NB4 (cell line): Measurements from ENCODE around the gene MICAL2.

Experiments
- CTCF ChIP-seq: IDR thresholded peaks from one replicate; pipeline ENCODE4 v1.5.1; 2012; ENCODE audit warnings: low read depth, low read length
- MAX ChIP-seq: IDR thresholded peaks from 2 replicates; pipeline ENCODE4 v1.6.1; 2011; ENCODE audit warnings: low read depth, low read length
- MYC ChIP-seq: IDR thresholded peaks from 2 replicates; pipeline ENCODE4 v1.6.1; 2011; ENCODE audit warnings: low read depth, low read length
- POLR2A ChIP-seq: IDR thresholded peaks from 2 replicates; pipeline ENCODE4 v1.6.1; 2011; ENCODE audit warnings: mild to moderate bottlenecking; ENCODE audit not compliant: insufficient read length; ENCODE audit errors: extremely low read depth

DNA sequence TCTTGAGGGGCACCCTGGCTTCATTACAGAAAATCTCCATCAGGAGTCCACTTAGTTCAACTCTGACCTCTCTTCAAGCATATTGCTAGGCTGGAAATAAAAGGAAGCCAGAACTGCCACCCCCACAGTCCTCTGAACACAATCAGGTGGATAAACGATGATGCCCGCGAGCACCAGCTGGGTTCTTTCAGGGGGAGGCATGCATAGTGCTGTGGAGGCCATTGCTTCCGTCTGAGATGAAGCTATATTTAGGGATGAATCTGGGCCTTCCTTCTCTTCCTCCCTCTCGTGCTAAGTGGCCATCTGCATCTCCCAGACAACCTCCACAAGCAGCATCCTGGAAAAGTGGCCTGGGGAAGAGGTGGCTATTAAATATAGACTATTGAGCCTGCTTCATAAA lies 3.9 kb upstream of the MICAL2 start:
- no peak for TF ChIP-seq POLR2A
- no peak for TF ChIP-seq CTCF
- no peak for TF ChIP-seq MAX
- TF ChIP-seq MYC: no peak
